ENCODE measurements around the gene MTARC1. TPM values are rescaled to one million over a fixed set of nuclear protein-coding genes. Genes with fewer than 3 reads are reported as not detected.

MTARC1 gene
- total RNA-seq, 1 experiment from 2014 or later = 1.5 TPM

- POLR2A ChIA-PET = interaction anchor here (0.7 kb wide), 1 partner anchor 524 kb away, joined by 3 read pairs; no protein-coding TSS in a partner anchor
- TF ChIP-seq CTCF (IDR thresholded peaks at IDR 0.05; ENCODE audit: unreplicated experiment) = no peak
- no TSS peak for BruUV-seq (replicated peaks)
- Mint-ChIP-seq H3K4me3 (ENCODE audit: unreplicated experiment) (no peak overlapping the region), H3K36me3 (ENCODE audit: insufficient read depth, unreplicated experiment) (no peaks in the 10 kb centered on the region), H3K27me3 (ENCODE audit: insufficient read depth, unreplicated experiment) (no peaks in the 10 kb centered on the region), H3K9me3 (ENCODE audit: unreplicated experiment) (no peaks in the 10 kb centered on the region), H3K4me1 (ENCODE audit: insufficient read depth, unreplicated experiment) (no peaks in the 10 kb centered on the region), H3K27ac (ENCODE audit: low read depth, unreplicated experiment) (no peak overlapping the region)
- CTCF ChIA-PET = interaction anchor here (0.6 to 2.7 kb wide), 9 partner anchors 9 to 611 kb away, joined by 3 to 18 read pairs (median 3); no protein-coding TSS in a partner anchor
- intact Hi-C loops (cut with micrococcal nuclease) = no loop called here
- no peak for DNase-seq (ENCODE audit: unreplicated experiment)
Measured at GRCh38 chr1:220797044-220797443, 10.3 kb downstream of the MTARC1 start.

GRCh38 chr1:220797553-220797952, 10.8 kb downstream of the MTARC1 start:
- POLR2A ChIA-PET = interaction anchor here (0.7 kb wide), 1 partner anchor 524 kb away, joined by 3 read pairs; no protein-coding TSS in a partner anchor
- Mint-ChIP-seq H3K4me1 (ENCODE audit: insufficient read depth, unreplicated experiment) (no peaks in the 10 kb centered on the region), H3K27ac (ENCODE audit: low read depth, unreplicated experiment) (no peak overlapping the region), H3K4me3 (ENCODE audit: unreplicated experiment) (no peak overlapping the region), H3K36me3 (ENCODE audit: insufficient read depth, unreplicated experiment) (no peaks in the 10 kb centered on the region), H3K9me3 (ENCODE audit: unreplicated experiment) (no peaks in the 10 kb centered on the region), H3K27me3 (ENCODE audit: insufficient read depth, unreplicated experiment) (no peaks in the 10 kb centered on the region)
- no peak for DNase-seq (ENCODE audit: unreplicated experiment)
- no TSS peak for BruUV-seq (replicated peaks)
- intact Hi-C loops (cut with micrococcal nuclease) = no loop called here
- TF ChIP-seq CTCF (IDR thresholded peaks at IDR 0.05; ENCODE audit: unreplicated experiment) = no peak
- CTCF ChIA-PET = interaction anchor here (0.6 to 1.0 kb wide), 4 partner anchors 9 to 518 kb away, joined by 3 to 4 read pairs (median 3); no protein-coding TSS in a partner anchor

- Mint-ChIP-seq H3K27me3 (ENCODE audit: insufficient read depth, unreplicated experiment) (no peaks in the 10 kb centered on the region), H3K9me3 (ENCODE audit: unreplicated experiment) (no peaks in the 10 kb centered on the region), H3K27ac (ENCODE audit: low read depth, unreplicated experiment) (no peak overlapping the region), H3K36me3 (ENCODE audit: insufficient read depth, unreplicated experiment) (no peaks in the 10 kb centered on the region), H3K4me1 (ENCODE audit: insufficient read depth, unreplicated experiment) (no peaks in the 10 kb centered on the region), H3K4me3 (ENCODE audit: unreplicated experiment) (no peak overlapping the region)
- no TSS peak for BruUV-seq (replicated peaks)
- no peak for TF ChIP-seq CTCF (IDR thresholded peaks at IDR 0.05; ENCODE audit: unreplicated experiment)
- intact Hi-C loops (cut with micrococcal nuclease) = no loop called here
- ChIA-PET CTCF (interaction anchor here (7.8 to 8.0 kb wide), 3 partner anchors 13 to 22 kb away, joined by 75 to 142 read pairs (median 103); partner anchors contain the start of gene MTARC1), POLR2A (interaction anchor here (1.1 kb wide), 1 partner anchor 288 kb away, joined by 4 read pairs; no protein-coding TSS in a partner anchor)
- no peak for DNase-seq (ENCODE audit: unreplicated experiment)
Measured at GRCh38 chr1:220798338-220798737, 11.6 kb downstream of the MTARC1 start.

GRCh38 chr1:220800262-220800661, 13.5 kb downstream of the MTARC1 start:
- H3K4me1 Mint-ChIP-seq (ENCODE audit: insufficient read depth, unreplicated experiment) = no peaks in the 10 kb centered on the region
- no peaks in the 10 kb centered on the region for H3K9me3 Mint-ChIP-seq (ENCODE audit: unreplicated experiment)
- H3K36me3 Mint-ChIP-seq (ENCODE audit: insufficient read depth, unreplicated experiment) = no peaks in the 10 kb centered on the region
- ChIA-PET POLR2A (interaction anchor here (0.5 to 1.4 kb wide), 4 partner anchors 9 to 1977 kb away, joined by 3 to 4 read pairs (median 4); no protein-coding TSS in a partner anchor), CTCF (interaction anchor here (0.6 to 8.0 kb wide), 13 partner anchors 13 to 636 kb away, joined by 3 to 142 read pairs (median 5); partner anchors contain the start of gene MTARC1)
- BruUV-seq (replicated peaks) = no TSS peak
- no peak overlapping the region for H3K27ac Mint-ChIP-seq (ENCODE audit: low read depth, unreplicated experiment)
- no peaks in the 10 kb centered on the region for H3K27me3 Mint-ChIP-seq (ENCODE audit: insufficient read depth, unreplicated experiment)
- H3K4me3 Mint-ChIP-seq (ENCODE audit: unreplicated experiment) = no peak overlapping the region
- no peak for TF ChIP-seq CTCF (IDR thresholded peaks at IDR 0.05; ENCODE audit: unreplicated experiment)
- intact Hi-C loops (cut with micrococcal nuclease) = no loop called here
- DNase-seq (ENCODE audit: unreplicated experiment) = no peak

All from MCF 10A (cell line).